Ishikawa (cell line): ENCODE results near the gene FAM89A.

Experiments
- CEBPB ChIP-seq: IDR thresholded peaks from 2 replicates; pipeline ENCODE4 v1.6.1; 2012
- CREB1 ChIP-seq: IDR thresholded peaks from 2 replicates; pipeline ENCODE4 v1.6.1; 2012; ENCODE audit warnings: low read depth
- EGR1 ChIP-seq: IDR thresholded peaks from 2 replicates; pipeline ENCODE4 v1.6.1; 2012
- EP300 ChIP-seq: IDR thresholded peaks from 2 replicates; pipeline ENCODE4 v1.6.1; 2012; ENCODE audit warnings: borderline replicate concordance
- FOXM1 ChIP-seq: IDR thresholded peaks from 2 replicates; pipeline ENCODE4 v1.6.1; 2012; ENCODE audit warnings: low read depth, borderline replicate concordance
- MAX ChIP-seq: IDR thresholded peaks from 2 replicates; pipeline ENCODE4 v1.6.1; 2012
- NFIC ChIP-seq: IDR thresholded peaks from 2 replicates; pipeline ENCODE4 v1.6.1; 2012
- RAD21 ChIP-seq: IDR thresholded peaks from 2 replicates; pipeline ENCODE4 v1.6.1; 2012; ENCODE audit warnings: low read depth
- TAF1 ChIP-seq: IDR thresholded peaks from 2 replicates; pipeline ENCODE4 v1.6.1; 2012; ENCODE audit warnings: low read depth, mild to moderate bottlenecking
- TCF12 ChIP-seq: IDR thresholded peaks from 2 replicates; pipeline ENCODE4 v1.6.1; 2012; ENCODE audit warnings: low read depth
- TEAD4 ChIP-seq: IDR thresholded peaks from 2 replicates; pipeline ENCODE4 v1.6.1; 2012
- USF1 ChIP-seq: IDR thresholded peaks from 2 replicates; pipeline ENCODE4 v1.6.1; 2012
- YY1 ChIP-seq: IDR thresholded peaks from 2 replicates; pipeline ENCODE4 v1.6.1; 2012; ENCODE audit warnings: low read depth
- ZBTB7A ChIP-seq: IDR thresholded peaks from 2 replicates; pipeline ENCODE4 v1.6.1; 2012; ENCODE audit warnings: low read depth
- TF ChIP-seq, protein P1 (sequence below): IDR thresholded peaks from 2 replicates; pipeline ENCODE4 v1.6.1; 2012; ENCODE audit warnings: low read depth, mild to moderate bottlenecking

FAM89A gene

GRCh38 chr1:231073331-231073730 lies 33.3 kb upstream of the FAM89A start:
- TF ChIP-seq YY1 (no peak), USF1 (no peak), TCF12 (no peak), EP300 (no peak), ZBTB7A (no peak), NFIC (no peak), MAX (no peak), FOXM1 (no peak), TAF1 (no peak), EGR1 (no peak)
- TF ChIP-seq, protein P1, sequence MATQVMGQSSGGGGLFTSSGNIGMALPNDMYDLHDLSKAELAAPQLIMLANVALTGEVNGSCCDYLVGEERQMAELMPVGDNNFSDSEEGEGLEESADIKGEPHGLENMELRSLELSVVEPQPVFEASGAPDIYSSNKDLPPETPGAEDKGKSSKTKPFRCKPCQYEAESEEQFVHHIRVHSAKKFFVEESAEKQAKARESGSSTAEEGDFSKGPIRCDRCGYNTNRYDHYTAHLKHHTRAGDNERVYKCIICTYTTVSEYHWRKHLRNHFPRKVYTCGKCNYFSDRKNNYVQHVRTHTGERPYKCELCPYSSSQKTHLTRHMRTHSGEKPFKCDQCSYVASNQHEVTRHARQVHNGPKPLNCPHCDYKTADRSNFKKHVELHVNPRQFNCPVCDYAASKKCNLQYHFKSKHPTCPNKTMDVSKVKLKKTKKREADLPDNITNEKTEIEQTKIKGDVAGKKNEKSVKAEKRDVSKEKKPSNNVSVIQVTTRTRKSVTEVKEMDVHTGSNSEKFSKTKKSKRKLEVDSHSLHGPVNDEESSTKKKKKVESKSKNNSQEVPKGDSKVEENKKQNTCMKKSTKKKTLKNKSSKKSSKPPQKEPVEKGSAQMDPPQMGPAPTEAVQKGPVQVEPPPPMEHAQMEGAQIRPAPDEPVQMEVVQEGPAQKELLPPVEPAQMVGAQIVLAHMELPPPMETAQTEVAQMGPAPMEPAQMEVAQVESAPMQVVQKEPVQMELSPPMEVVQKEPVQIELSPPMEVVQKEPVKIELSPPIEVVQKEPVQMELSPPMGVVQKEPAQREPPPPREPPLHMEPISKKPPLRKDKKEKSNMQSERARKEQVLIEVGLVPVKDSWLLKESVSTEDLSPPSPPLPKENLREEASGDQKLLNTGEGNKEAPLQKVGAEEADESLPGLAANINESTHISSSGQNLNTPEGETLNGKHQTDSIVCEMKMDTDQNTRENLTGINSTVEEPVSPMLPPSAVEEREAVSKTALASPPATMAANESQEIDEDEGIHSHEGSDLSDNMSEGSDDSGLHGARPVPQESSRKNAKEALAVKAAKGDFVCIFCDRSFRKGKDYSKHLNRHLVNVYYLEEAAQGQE: no peak

- no peak for TF ChIP-seq TAF1
- no peak for TF ChIP-seq USF1
- no peak for TF ChIP-seq CEBPB
- no peak for TF ChIP-seq MAX
- no peak for TF ChIP-seq CREB1
These were observed 32.5 kb upstream of the FAM89A start for GRCh38 chr1:231072502-231073094.

DNA sequence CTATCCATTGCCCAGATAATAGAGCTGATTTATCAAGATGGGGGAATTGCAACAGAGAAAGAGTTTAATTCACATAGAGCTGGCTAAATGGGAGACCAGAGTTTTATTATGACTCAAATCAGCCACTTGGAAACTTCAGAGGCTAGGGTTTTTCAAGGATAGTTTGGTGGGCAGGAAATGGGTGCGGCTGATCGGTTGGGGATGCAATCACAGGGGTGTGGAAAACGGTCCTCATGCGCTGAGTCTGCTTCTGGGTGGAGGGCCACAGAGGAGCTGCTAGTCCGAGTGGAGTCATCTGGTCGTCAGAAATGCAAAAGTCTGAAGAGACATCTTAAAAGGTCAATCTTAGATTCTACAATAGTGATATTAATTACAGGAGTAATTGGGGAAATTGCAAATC lies 32.0 kb upstream of the FAM89A start:
- TF ChIP-seq CEBPB (no peak), ZBTB7A (no peak), MAX (no peak), FOXM1 (no peak), EGR1 (no peak), YY1 (no peak), CREB1 (no peak), TCF12 (no peak), RAD21 (no peak)
- TF ChIP-seq, protein P1: no peak

DNA sequence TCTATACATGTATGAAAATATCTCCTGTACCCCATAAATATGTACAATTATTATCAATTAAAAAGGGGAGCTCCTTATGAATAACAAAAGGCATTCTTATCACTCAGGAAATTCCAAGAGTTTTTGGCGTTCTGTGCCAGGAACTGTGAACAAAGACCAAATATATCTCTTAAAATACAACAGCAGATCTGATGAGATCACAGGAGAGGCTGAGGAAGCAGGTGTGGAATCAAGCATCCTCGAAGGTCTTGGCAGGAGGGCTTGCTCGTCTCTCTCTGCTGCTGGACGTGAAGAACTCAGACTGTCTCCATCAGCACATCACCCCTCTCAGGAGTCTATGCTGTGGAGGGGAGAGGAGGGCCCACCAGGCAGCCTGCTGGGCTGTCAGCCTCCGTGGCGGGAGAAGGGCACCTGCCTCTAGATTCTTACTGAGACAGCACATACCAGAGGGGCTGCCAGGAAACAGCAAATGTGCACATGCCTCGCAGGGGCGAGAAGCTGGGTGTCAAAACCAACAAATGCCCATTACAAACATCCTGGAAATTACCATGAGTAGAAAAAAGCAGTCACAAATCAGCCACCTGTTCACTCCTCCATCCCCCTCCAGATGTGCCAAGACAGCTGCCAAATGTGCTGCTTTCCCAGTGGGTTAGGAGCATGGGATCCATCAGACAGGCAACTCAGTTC lies 30.8 kb upstream of the FAM89A start:
- TF ChIP-seq TCF12 (no peak), EP300 (no peak), TAF1 (no peak), ZBTB7A (no peak), NFIC (no peak), TEAD4 (no peak), MAX (no peak), YY1 (no peak), CEBPB (no peak), CREB1 (no peak), EGR1 (no peak), FOXM1 (no peak), USF1 (no peak), RAD21 (no peak)
- TF ChIP-seq, protein P1: no peak
